ENCODE data around the gene KCNIP4.

DNA sequence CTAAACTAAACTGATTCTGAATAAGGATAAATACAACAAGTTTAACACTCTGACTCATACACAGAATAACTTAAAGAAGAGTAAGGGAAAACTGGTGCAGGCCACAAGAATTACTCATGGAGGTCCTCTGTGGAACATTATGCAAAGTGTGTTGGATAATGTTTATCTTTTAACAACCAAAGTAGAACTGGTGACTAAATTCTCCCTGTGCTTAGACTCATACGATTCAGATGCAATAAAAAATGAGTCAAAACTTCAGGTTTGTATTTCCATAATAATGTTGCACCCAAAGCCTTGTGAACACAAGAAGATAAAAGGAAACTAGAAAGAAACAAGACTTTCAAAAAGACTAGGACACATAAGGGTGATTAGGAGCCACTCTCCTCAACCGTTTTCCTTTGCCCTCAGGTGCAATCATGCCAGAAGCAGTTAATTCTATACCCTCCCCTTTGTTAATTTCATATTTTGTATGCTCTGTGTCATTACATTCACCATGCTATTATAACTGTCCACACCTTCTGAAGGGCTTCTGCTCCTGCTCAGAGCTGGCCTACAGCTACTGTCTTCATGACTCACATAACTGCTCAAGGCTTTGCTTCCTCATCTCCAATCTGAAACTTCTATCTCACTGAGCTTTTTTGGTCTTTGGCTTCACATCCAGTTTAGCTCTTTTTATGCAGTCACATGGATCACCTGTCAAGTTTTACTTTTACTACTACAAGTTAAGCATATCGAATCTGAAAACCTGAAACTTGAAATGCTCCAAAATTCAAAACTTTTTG is 60.2 kb downstream of the KCNIP4 start:
- TF ChIP-seq FOS (IDR thresholded peaks at IDR 0.05; ENCODE audit: borderline replicate concordance, insufficient read depth, low read length) (peak; percentile 39), CTCF (IDR thresholded peaks at IDR 0.05; ENCODE audit: extremely low read depth in 1 of 2, insufficient read depth in 1 of 2, low read depth in 1 of 2, low read length in 2 of 2) (no peak), POLR2A (IDR thresholded peaks at IDR 0.05; ENCODE audit: low read depth, low read length) (no peak), EZH2 (IDR thresholded peaks at IDR 0.05; ENCODE audit: borderline replicate concordance, low read depth, low read length, severe bottlenecking) (no peak), POLR2AphosphoS5 (IDR thresholded peaks at IDR 0.05; ENCODE audit: insufficient read depth, low read depth, low read length) (no peak), MYC (IDR thresholded peaks at IDR 0.05; ENCODE audit: low read depth, low read length) (no peak)

All from endothelial cell of umbilical vein (primary cell).